Dendritic cell treated with granulocyte-macrophage colony-stimulating factor and Interleukin-4, amounts not matched to agents 40 ng/mL and 50 ng/mL, for 4 days (primary cell): ENCODE results near the gene DEFB128.
"Not testable (repeated sequence)": the region's sequence is repeated elsewhere in the genome, so short reads cannot be mapped to it uniquely, and the experiment has no call there.

Source experiments
- H3K27ac Mint-ChIP-seq: one replicate; pipeline ENCODE4 v1.8.0; 2022; ENCODE audit warnings: mild to moderate bottlenecking, mixed read lengths
- H3K27me3 Mint-ChIP-seq: one replicate; pipeline ENCODE4 v1.8.0; 2022; ENCODE audit warnings: mild to moderate bottlenecking, mixed read lengths
- H3K36me3 Mint-ChIP-seq: one replicate; pipeline ENCODE4 v1.8.0; 2022; ENCODE audit warnings: low read depth, mixed read lengths
- H3K4me1 Mint-ChIP-seq: one replicate; pipeline ENCODE4 v1.8.0; 2022; ENCODE audit warnings: low read depth, mixed read lengths
- H3K4me3 Mint-ChIP-seq: one replicate; pipeline ENCODE4 v1.8.0; 2022; ENCODE audit warnings: mild to moderate bottlenecking, moderate library complexity, mixed read lengths
- H3K9me3 Mint-ChIP-seq: one replicate; pipeline ENCODE4 v1.8.0; 2022; ENCODE audit warnings: mixed read lengths
- intact Hi-C: fragments of 100-400 bp; cut with micrococcal nuclease; formaldehyde crosslinking; loops from one replicate; pipeline ENCODE4 v1.15.0; 2022

Gene DEFB128

GRCh38 chr20:189611-190010, at the start of gene DEFB128:
Gene DEFB128 (minus strand): TSS chr20:189711. CDS start chr20:189623, 88 bp downstream.
- H3K4me1 Mint-ChIP-seq: no peaks in the 10 kb centered on the region
- H3K27ac Mint-ChIP-seq: no peak within 1 kb of the TSS
- intact Hi-C loops: no loop called here
- no peak within 1 kb of the TSS for H3K4me3 Mint-ChIP-seq
- peaks cover 21% of the 10 kb centered on the region for H3K9me3 Mint-ChIP-seq
- peaks cover 21% of the 10 kb centered on the region for H3K27me3 Mint-ChIP-seq
- H3K36me3 Mint-ChIP-seq: no peaks in the 10 kb centered on the region

DNA sequence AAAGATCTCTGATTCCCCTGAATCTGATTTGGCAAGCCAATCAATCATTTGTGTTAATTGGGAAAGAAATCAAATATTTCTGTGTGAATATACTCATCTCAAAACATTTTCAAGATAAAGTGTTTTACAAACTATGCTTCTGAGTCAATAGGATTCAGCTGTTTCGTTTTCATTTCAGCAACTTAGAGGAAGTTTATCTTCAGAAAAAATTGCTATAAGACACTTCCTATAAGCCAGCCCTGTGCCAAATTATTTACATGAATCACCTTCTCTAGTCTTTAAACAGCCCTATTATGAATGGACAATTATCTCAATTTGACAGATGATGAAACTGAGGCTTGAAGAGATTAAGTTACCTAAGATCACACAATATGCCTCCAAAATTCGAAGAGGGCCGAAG, 48.4 kb upstream of the DEFB128 start:
- H3K36me3 Mint-ChIP-seq: no peaks in the 10 kb centered on the region
- H3K27ac Mint-ChIP-seq: peak overlapping the region; percentile 83
- intact Hi-C loops: no loop called here
- H3K4me3 Mint-ChIP-seq: peak overlapping the region; percentile 73
- peaks cover 19% of the 10 kb centered on the region for H3K4me1 Mint-ChIP-seq
- no peaks in the 10 kb centered on the region for H3K27me3 Mint-ChIP-seq
- no peaks in the 10 kb centered on the region for H3K9me3 Mint-ChIP-seq

- Mint-ChIP-seq H3K27ac (peak overlapping the region; percentile 83), H3K4me3 (peak overlapping the region; percentile 73), H3K4me1 (peaks cover 19% of the 10 kb centered on the region), H3K9me3 (no peaks in the 10 kb centered on the region), H3K27me3 (no peaks in the 10 kb centered on the region), H3K36me3 (no peaks in the 10 kb centered on the region)
- intact Hi-C loops: no loop called here
These were observed 48.0 kb upstream of the DEFB128 start for GRCh38 chr20:237489-237888.

- Mint-ChIP-seq H3K4me3 (no peak overlapping the region), H3K9me3 (no peaks in the 10 kb centered on the region), H3K36me3 (no peaks in the 10 kb centered on the region), H3K4me1 (peaks cover 19% of the 10 kb centered on the region), H3K27ac (no peak overlapping the region), H3K27me3 (no peaks in the 10 kb centered on the region)
- intact Hi-C loops: no loop called here
These were observed 46.4 kb upstream of the DEFB128 start for GRCh38 chr20:235891-236290.

- Mint-ChIP-seq H3K36me3 (no peaks in the 10 kb centered on the region), H3K4me3 (no peak overlapping the region), H3K4me1 (peaks cover 26% of the 10 kb centered on the region), H3K27me3 (peaks cover 7% of the 10 kb centered on the region), H3K27ac (peak overlapping the region; percentile 77), H3K9me3 (no peaks in the 10 kb centered on the region)
- intact Hi-C loops: no loop called here
These were observed 38.1 kb upstream of the DEFB128 start for GRCh38 chr20:227439-228105.

GRCh38 chr20:226958-227357, 37.4 kb upstream of the DEFB128 start, which contains the start of gene DEFB129:
Gene DEFB129 (plus strand): TSS chr20:227258. CDS start chr20:227289, 31 bp downstream.
- Mint-ChIP-seq H3K36me3 (no peaks in the 10 kb centered on the region), H3K4me1 (peaks cover 26% of the 10 kb centered on the region), H3K27ac (peak within 1 kb of the TSS; percentile 77), H3K27me3 (peaks cover 10% of the 10 kb centered on the region), H3K9me3 (no peaks in the 10 kb centered on the region), H3K4me3 (no peak within 1 kb of the TSS)
- intact Hi-C loops: no loop called here

- H3K9me3 Mint-ChIP-seq, H3K4me3 Mint-ChIP-seq, H3K36me3 Mint-ChIP-seq, intact Hi-C loops, H3K27ac Mint-ChIP-seq: not testable (repeated sequence)
- Mint-ChIP-seq H3K4me1 (peaks cover 26% of the 10 kb centered on the region), H3K27me3 (peaks cover 16% of the 10 kb centered on the region)
These were observed 36.4 kb upstream of the DEFB128 start for GRCh38 chr20:225879-226278.

DNA sequence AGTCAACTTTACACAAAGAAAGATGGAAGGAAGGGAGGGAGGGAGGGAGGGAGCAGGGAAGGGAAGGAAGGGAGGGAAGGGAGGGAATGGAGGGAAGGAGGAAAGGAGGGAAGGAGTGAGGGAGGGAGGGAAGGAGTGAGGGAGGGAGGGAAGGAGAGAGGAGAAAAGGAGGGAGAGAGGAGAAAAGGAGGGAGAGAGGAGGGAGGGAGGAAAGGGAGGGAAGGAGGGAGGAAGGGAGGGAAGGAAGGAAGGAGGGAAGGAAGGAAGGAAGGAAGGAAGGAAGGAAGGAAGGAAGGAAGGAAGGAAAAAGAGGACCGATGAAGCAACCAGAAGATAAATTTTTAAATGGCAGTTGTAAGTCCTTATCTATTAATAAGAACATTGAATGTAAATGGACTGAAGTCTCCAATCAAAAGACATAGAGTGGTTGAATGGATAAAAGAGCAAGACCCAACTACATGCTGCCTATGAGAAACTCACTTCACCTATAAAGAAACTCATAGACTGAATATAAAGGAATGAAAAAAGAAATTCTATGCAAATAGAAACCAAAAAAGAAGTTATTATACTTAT, 31.8 kb upstream of the DEFB128 start:
- Mint-ChIP-seq H3K9me3 (no peaks in the 10 kb centered on the region), H3K4me3 (no peak overlapping the region), H3K27ac (no peak overlapping the region), H3K4me1 (peaks cover 6% of the 10 kb centered on the region), H3K36me3 (no peaks in the 10 kb centered on the region), H3K27me3 (peaks cover 28% of the 10 kb centered on the region)
- intact Hi-C loops: no loop called here

DNA sequence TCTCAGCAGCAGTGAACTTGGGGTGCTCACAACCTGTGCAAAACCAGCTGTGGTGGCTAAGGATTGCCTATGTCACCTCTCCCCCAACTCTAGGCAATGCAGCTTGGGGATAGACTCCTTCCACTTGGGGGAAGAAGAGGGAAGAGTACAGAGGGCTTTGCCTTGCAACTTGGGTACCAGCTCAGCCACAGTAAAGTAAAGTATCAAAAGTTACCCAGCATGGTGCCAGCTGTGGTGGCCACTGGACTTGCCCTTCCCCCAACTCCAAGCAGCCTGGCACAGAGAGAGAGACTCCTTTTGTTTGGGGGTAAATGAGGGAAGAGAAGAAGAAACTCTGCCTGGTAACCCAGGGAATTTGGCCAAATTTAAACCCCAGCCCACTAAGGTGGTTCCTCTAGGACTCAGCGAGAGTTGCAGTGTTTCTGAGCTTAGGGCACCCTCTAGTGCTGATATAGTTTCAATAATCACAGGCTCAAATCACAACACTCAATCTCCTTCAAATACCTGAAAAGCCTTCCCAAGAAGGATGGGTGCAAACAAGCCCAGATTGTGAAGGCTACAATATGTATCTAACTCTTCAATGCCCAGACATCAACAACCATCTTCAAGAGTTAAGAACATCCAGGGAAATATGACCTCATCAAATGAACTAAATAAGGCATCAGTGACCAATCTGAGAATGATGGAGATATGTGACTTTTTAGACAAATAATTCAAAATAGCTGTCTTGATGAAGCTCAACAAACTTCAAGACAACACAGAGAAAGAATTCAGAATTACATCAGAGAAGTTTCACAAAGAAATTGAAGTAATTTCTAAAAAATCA, 30.0 kb upstream of the DEFB128 start:
- H3K27me3 Mint-ChIP-seq: peaks cover 28% of the 10 kb centered on the region
- H3K27ac Mint-ChIP-seq: no peak overlapping the region
- no peak overlapping the region for H3K4me3 Mint-ChIP-seq
- no peaks in the 10 kb centered on the region for H3K36me3 Mint-ChIP-seq
- H3K9me3 Mint-ChIP-seq: no peaks in the 10 kb centered on the region
- peaks cover 6% of the 10 kb centered on the region for H3K4me1 Mint-ChIP-seq
- intact Hi-C loops: no loop called here

GRCh38 chr20:217266-217665, 27.8 kb upstream of the DEFB128 start:
- Mint-ChIP-seq H3K27me3 (peaks cover 20% of the 10 kb centered on the region), H3K9me3 (no peaks in the 10 kb centered on the region), H3K4me3 (no peak overlapping the region), H3K27ac (no peak overlapping the region), H3K36me3 (no peaks in the 10 kb centered on the region), H3K4me1 (peaks cover 6% of the 10 kb centered on the region)
- intact Hi-C loops: no loop called here

GRCh38 chr20:215796-216195, 26.3 kb upstream of the DEFB128 start:
- H3K4me1 Mint-ChIP-seq: peaks cover 6% of the 10 kb centered on the region
- no peak overlapping the region for H3K4me3 Mint-ChIP-seq
- H3K27ac Mint-ChIP-seq: no peak overlapping the region
- H3K27me3 Mint-ChIP-seq: peaks cover 11% of the 10 kb centered on the region
- intact Hi-C loops: no loop called here
- no peaks in the 10 kb centered on the region for H3K36me3 Mint-ChIP-seq
- H3K9me3 Mint-ChIP-seq: no peaks in the 10 kb centered on the region

GRCh38 chr20:214383-214782, 24.9 kb upstream of the DEFB128 start:
- intact Hi-C loops: no loop called here
- Mint-ChIP-seq H3K4me3 (no peak overlapping the region), H3K27me3 (no peaks in the 10 kb centered on the region), H3K36me3 (no peaks in the 10 kb centered on the region), H3K9me3 (no peaks in the 10 kb centered on the region), H3K27ac (no peak overlapping the region), H3K4me1 (peaks cover 2% of the 10 kb centered on the region)

GRCh38 chr20:210809-211502, 21.4 kb upstream of the DEFB128 start:
- Mint-ChIP-seq H3K36me3 (no peaks in the 10 kb centered on the region), H3K4me1 (no peaks in the 10 kb centered on the region), H3K9me3 (no peaks in the 10 kb centered on the region), H3K27me3 (no peaks in the 10 kb centered on the region), H3K4me3 (no peak overlapping the region), H3K27ac (no peak overlapping the region)
- intact Hi-C loops: no loop called here
